Activated naive CD4-positive, alpha-beta T cell treated with anti-CD3 and anti-CD28 coated beads, Interleukin-2, amount 50 U/mL, for 24 hours (primary cell): ENCODE data around the gene MBNL1.

Experiments used
- H3K27ac Mint-ChIP-seq: one replicate; pipeline ENCODE4 v1.8.0; 2021; ENCODE audit warnings: mild to moderate bottlenecking, mixed read lengths
- H3K27me3 Mint-ChIP-seq: one replicate; pipeline ENCODE4 v1.8.0; 2021; ENCODE audit warnings: mixed read lengths
- H3K36me3 Mint-ChIP-seq: one replicate; pipeline ENCODE4 v1.8.0; 2021; ENCODE audit warnings: mixed read lengths
- H3K4me1 Mint-ChIP-seq: one replicate; pipeline ENCODE4 v1.8.0; 2021; ENCODE audit warnings: mixed read lengths
- H3K4me3 Mint-ChIP-seq: one replicate; pipeline ENCODE4 v1.8.0; 2021; ENCODE audit warnings: mild to moderate bottlenecking, mixed read lengths
- H3K9me3 Mint-ChIP-seq: one replicate; pipeline ENCODE4 v1.8.0; 2021; ENCODE audit warnings: mixed read lengths

The MBNL1 gene

DNA sequence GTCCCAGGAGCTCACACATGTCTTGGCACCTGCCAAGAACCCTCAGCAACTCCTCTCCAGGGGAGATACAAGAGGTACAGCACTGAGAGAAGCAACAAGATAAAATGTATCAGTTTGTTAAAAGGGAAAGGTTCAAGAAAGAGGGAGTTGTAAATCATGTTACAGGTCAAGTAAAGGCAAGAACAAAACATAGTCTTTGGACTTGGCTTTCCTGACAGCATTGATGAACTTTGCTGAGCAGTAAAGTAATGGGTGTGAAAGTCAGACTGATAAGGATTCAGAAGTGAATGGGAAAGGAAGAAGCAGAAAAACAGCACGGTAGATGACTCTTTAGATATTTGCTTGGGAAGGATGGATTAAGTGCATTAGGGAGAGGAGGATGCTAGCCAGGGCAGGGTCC is 27.1 kb downstream of the MBNL1 start:
- Mint-ChIP-seq H3K4me1 (peaks cover 86% of the 10 kb centered on the region), H3K27ac (peak overlapping the region; percentile 85), H3K4me3 (peak overlapping the region; percentile 67), H3K27me3 (no peaks in the 10 kb centered on the region), H3K9me3 (no peaks in the 10 kb centered on the region), H3K36me3 (peaks cover 28% of the 10 kb centered on the region)

DNA sequence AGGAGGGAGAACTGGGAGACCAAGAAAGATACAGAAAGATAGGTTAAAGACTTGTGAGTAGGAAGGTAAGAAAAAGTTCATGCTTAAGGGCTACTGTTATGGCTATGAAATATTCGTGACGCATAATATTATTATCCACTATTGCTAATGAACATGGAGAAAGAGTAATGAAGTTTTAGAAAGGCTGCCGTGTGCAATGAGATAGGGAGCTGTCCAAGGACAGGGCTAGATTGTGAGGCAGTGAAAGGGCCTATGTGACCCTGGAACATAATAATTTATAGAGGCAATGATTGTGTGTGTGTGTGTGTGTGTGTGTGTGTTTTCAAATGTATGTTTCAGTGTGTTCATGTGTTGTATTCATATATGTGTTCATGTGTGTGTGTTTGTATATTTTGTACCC is 27.7 kb downstream of the MBNL1 start:
- peak overlapping the region; percentile 67 for H3K4me3 Mint-ChIP-seq
- no peaks in the 10 kb centered on the region for H3K27me3 Mint-ChIP-seq
- peak overlapping the region; percentile 85 for H3K27ac Mint-ChIP-seq
- H3K36me3 Mint-ChIP-seq: peaks cover 31% of the 10 kb centered on the region
- no peaks in the 10 kb centered on the region for H3K9me3 Mint-ChIP-seq
- H3K4me1 Mint-ChIP-seq: peaks cover 86% of the 10 kb centered on the region

DNA sequence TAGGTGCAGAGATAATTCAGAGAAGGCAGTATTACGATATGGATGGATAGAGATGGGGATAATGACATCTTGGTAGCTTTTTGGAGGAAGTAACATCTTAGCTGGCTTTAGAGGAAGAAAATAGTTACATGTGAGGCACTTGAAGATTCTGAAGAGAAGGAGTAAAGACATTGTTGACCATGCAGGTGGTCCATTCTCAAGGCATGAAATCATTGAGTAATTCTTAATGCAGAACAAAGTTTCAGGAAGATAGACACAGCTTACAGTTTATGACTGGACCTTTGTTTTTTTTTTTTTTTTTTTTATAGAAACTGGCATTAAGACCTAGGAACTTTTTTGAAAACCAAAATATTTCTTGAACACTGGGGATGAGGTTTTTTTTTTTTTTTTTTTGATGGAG is 28.2 kb downstream of the MBNL1 start:
- Mint-ChIP-seq H3K27ac (peak overlapping the region; percentile 85), H3K4me1 (peaks cover 86% of the 10 kb centered on the region), H3K9me3 (no peaks in the 10 kb centered on the region), H3K36me3 (peaks cover 31% of the 10 kb centered on the region), H3K4me3 (peak overlapping the region; percentile 67), H3K27me3 (no peaks in the 10 kb centered on the region)

DNA sequence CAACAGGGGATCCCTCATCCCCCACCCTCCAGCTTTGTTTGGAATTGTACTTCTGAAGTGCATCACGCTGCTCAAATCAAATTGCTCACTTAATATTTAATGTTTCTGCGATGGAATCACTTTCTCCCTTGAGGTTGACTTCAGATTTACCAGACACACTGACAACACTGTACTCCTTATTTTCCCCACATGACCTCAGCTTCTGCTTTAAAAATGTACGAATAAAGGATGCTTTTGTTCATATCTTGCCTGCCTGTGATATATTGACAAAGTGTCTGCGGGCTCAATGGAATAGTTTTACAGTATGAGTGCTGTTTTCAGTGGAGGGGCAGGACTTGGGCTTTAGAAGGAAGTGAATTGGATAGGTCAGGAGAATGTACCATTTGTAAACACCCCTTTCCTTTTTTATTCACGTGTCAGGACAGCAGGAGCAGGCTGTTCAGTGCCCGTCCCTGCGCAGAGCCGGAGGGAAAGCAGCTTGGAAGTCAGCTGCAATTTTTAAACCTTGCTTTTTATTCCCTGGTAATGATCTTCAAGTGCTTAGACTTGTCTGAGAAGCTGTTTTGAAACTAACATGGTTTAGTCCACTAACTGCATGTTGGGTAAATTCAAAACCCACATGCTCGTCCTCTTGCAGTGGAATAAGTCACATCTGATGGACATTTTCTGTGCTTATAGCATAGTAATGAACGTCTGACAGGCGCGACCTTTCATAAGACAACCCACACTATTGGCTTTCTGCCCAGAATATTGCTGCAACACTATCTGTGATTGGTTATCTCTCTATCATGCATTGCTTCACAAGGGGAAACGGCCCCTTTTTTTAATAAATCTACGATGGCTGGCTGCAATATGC is 29.9 kb downstream of the MBNL1 start:
- H3K27me3 Mint-ChIP-seq: no peaks in the 10 kb centered on the region

DNA sequence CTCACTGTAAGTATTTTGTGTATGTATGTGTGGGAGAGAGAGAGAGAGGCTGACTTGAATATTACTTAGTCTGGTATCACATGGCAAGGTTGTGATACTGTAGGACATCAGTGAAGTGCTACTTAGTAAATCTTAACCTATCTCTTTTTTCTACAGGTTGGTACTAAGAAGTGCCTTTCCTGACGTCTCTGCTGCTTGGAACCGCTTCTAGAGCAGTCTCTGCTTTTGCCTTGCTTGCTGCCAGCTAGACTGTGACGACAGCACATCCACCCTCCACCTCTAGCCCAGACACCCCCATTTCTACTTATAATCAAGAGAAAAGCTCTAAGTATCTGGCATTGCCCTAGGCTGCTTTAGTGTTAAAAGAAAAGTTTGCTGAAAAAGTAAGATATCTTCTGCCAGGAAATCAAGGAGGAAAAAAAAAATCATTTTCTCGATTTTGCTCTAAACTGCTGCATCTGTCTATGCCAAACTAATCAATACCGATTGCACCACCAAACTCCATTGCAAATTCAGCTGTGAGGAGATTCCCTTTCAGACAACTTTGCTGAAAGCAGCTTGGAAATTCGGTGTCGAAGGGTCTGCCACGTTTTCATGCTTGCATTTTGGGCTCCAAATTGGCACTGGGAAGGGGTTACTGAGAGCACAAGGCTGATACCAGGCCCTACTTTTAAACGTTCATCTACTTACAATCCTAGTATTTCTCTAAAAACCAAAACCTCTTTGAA is 30.7 kb downstream of the MBNL1 start:
- Mint-ChIP-seq H3K27me3 (no peaks in the 10 kb centered on the region), H3K4me3 (peak overlapping the region; percentile 79), H3K9me3 (no peaks in the 10 kb centered on the region), H3K27ac (peak overlapping the region; percentile 97), H3K4me1 (peaks cover 91% of the 10 kb centered on the region), H3K36me3 (peaks cover 31% of the 10 kb centered on the region)

More for the DNA sequence above, 29.9 kb downstream of the MBNL1 start:
- Mint-ChIP-seq H3K4me3 (peak overlapping the region; percentile 79), H3K27ac (peak overlapping the region; percentile 97), H3K9me3 (no peaks in the 10 kb centered on the region), H3K4me1 (peaks cover 89% of the 10 kb centered on the region), H3K36me3 (peaks cover 31% of the 10 kb centered on the region)

DNA sequence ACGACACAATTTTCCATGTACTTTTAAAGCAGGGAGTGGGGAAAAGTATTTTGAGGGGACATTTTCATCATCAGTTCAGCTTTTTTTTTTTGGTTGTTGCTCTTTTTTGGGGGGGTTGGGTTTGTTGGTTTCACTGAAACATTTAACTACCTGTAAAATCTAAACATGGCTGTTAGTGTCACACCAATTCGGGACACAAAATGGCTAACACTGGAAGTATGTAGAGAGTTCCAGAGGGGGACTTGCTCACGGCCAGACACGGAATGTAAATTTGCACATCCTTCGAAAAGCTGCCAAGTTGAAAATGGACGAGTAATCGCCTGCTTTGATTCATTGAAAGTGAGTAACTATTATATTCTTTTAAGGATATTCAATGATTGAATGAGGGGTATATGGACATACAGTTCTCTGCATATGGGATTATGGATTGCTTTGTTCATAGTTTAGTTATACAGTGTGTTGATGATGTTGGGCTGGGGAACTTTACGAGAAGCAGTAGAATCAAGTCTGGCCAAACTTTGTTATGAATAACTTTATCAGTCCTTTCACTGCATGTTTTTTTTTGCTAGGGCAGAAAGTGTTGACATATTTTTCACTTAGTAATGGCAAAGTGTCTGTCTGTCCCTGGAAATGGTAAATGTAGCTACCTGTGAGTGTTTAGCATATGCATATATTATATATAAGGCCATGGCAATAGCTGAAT is 31.5 kb downstream of the MBNL1 start:
- H3K9me3 Mint-ChIP-seq: no peaks in the 10 kb centered on the region
- peak overlapping the region; percentile 79 for H3K4me3 Mint-ChIP-seq
- H3K27me3 Mint-ChIP-seq: no peaks in the 10 kb centered on the region
- H3K27ac Mint-ChIP-seq: peak overlapping the region; percentile 97
- H3K36me3 Mint-ChIP-seq: peaks cover 31% of the 10 kb centered on the region
- H3K4me1 Mint-ChIP-seq: peaks cover 94% of the 10 kb centered on the region

DNA sequence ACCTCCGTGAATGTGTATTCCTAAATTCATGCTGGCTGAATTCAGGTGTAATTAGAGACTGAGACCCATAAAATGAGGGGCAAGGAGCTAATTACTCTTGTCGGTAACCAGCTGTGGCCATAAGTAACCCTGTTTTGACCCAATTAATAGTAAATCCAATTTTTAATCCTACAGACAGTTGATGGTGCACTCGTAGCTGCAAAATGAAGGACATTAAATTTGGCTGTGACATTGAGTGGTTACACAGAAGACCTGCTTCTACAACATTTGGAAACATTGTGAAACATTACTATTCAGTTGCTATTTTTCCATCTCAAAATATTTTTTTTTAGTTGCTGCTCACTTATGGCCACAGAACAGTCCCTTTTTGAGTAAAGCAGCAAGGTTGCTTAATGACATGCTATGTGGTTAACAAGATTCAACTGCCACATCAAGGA is 33.0 kb downstream of the MBNL1 start:
- Mint-ChIP-seq H3K36me3 (peaks cover 26% of the 10 kb centered on the region), H3K4me3 (peak overlapping the region; percentile 52), H3K4me1 (peaks cover 94% of the 10 kb centered on the region), H3K27ac (peak overlapping the region; percentile 95), H3K9me3 (no peaks in the 10 kb centered on the region), H3K27me3 (no peaks in the 10 kb centered on the region)

DNA sequence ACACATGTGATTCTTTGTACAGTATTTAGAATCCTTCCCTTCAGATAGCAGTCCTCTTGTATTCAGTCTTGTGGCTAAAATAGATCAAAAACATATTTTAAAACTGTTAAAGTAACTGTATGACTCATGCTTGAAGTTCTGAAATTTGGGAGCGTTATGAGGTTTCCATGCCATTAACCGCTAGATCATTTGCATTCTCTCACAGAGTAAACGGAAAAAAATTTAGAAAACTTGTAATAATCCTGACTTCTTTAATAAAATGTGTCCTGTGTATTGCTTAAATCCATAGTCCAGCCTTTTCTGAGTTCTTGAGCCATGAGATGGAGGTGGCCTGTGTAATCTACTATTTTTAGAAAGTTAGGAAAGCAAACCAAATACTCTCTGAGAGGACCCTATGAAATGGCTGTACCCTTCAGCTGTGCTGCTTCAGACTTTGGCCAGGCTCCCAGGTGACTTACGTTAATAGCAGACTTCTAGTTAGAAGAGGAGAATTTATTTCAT is 33.8 kb downstream of the MBNL1 start:
- H3K4me1 Mint-ChIP-seq: peaks cover 98% of the 10 kb centered on the region
- H3K27ac Mint-ChIP-seq: peak overlapping the region; percentile 97
- no peaks in the 10 kb centered on the region for H3K27me3 Mint-ChIP-seq
- H3K4me3 Mint-ChIP-seq: peak overlapping the region; percentile 76
- H3K9me3 Mint-ChIP-seq: no peaks in the 10 kb centered on the region
- peaks cover 24% of the 10 kb centered on the region for H3K36me3 Mint-ChIP-seq

DNA sequence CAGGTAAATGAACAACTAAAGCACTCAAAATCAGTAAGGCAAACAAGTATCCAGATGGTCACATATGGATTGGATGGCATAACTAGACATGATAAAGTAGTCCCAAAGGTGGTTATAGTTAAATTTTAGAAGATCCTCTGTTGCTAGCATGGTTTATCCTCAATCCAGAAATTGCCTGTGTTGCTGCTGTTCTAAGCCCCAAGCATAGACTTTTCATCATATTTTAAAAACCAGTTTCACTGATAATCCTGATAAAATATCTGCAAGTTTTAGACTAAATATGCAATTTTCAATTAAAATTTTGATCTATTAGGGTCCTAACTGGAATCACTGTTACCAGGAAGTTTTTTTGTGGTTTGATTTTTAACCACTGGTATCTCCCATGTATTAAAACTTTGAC is 35.4 kb downstream of the MBNL1 start:
- Mint-ChIP-seq H3K9me3 (no peaks in the 10 kb centered on the region), H3K27me3 (no peaks in the 10 kb centered on the region), H3K36me3 (peaks cover 23% of the 10 kb centered on the region), H3K27ac (peak overlapping the region; percentile 77), H3K4me3 (peak overlapping the region; percentile 19), H3K4me1 (peaks cover 98% of the 10 kb centered on the region)

DNA sequence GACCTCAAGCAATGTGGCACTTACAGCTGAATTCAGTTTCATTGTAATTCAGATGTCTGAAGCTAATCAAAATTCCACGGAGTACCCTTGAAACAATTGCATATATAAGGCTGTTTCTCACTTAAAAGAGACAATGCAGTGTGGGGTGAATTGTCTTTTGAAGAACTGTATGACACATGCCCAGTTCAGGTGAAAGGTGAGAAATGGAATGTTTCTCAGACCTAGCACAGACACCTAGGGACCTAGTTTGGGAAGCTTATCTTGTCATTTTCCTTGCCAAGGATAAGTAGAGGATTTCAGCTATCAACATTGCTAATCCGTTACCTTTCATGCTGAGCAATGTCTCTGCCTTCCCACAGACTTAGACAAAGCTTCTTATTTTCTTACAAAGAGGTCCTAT is 36.3 kb downstream of the MBNL1 start:
- H3K36me3 Mint-ChIP-seq: peaks cover 14% of the 10 kb centered on the region
- no peaks in the 10 kb centered on the region for H3K27me3 Mint-ChIP-seq
- H3K4me1 Mint-ChIP-seq: peaks cover 98% of the 10 kb centered on the region
- peak overlapping the region; percentile 33 for H3K4me3 Mint-ChIP-seq
- peak overlapping the region; percentile 79 for H3K27ac Mint-ChIP-seq
- H3K9me3 Mint-ChIP-seq: no peaks in the 10 kb centered on the region

DNA sequence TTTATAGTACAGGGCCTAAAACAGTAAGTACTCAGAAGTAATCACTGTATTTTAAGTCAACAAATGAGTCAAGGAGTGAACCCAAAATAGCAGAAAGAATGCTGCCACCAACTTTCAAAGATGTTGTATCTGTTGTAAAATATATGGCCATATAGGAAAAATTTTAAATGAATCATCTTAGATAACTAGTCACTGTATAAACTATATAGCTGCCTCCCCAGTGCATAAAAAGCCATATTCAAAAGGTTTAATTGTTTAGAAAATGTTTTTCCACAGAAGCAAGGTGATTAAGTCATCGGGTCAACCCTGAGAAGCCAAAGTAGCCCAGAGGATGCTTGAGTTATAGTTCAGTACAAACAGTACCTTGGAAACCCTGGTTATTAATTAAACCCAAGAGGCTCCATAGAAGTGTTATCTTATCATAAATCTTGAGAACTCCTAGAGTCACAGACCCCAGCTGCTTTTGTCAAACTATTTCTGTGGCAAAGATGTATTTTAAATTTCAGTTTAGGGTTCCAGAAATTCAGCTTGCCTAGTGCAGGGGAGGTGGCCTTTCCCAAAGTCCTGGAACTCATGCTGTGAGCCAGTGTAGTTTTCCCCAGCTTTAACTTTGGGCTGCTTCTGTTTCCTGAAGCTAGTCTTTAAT is 39.2 kb downstream of the MBNL1 start:
- peaks cover 83% of the 10 kb centered on the region for H3K4me1 Mint-ChIP-seq
- peak overlapping the region; percentile 30 for H3K4me3 Mint-ChIP-seq
- no peaks in the 10 kb centered on the region for H3K9me3 Mint-ChIP-seq
- no peaks in the 10 kb centered on the region for H3K27me3 Mint-ChIP-seq
- H3K27ac Mint-ChIP-seq: peak overlapping the region; percentile 79
- peaks cover 11% of the 10 kb centered on the region for H3K36me3 Mint-ChIP-seq

DNA sequence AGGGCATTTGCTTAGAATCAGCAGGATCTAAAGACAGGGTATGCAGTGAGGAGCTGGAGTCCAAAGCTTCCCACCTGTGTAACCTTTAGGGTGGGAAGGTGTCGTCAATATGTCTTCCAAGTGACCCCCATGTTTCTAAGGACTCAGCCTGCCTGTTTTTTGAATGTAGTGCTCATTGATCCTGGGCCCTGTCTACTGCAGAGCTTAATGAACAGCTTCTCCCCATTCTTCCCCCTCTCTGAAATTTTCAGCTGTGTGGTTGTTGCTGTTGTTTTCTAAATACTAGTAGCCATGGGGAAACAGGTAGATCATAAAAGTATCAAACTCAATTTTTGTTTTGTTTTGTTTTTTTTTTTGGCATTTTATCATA is 39.7 kb downstream of the MBNL1 start:
- peaks cover 83% of the 10 kb centered on the region for H3K4me1 Mint-ChIP-seq
- H3K27me3 Mint-ChIP-seq: no peaks in the 10 kb centered on the region
- H3K27ac Mint-ChIP-seq: peak overlapping the region; percentile 79
- H3K9me3 Mint-ChIP-seq: no peaks in the 10 kb centered on the region
- peaks cover 11% of the 10 kb centered on the region for H3K36me3 Mint-ChIP-seq
- H3K4me3 Mint-ChIP-seq: peak overlapping the region; percentile 49

DNA sequence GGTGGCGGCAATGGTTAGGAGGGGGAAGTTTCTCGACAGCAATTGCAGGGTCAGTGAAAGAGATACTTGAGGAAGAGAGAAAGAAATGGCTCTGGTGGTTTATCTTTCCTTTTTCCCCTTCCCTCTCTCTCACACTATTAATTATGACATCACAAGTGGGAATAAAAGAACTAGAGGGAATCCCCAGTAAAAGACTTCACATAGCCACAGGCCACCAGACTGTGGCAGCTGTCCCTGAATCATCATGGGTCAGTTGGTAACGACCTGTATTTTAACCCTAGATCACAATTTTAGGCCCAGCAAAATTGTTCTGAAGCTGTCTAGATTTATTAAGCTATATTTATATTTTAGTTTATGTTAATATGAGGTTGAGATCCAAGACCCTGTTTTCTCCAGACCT is 40.3 kb downstream of the MBNL1 start:
- H3K36me3 Mint-ChIP-seq: peaks cover 11% of the 10 kb centered on the region

DNA sequence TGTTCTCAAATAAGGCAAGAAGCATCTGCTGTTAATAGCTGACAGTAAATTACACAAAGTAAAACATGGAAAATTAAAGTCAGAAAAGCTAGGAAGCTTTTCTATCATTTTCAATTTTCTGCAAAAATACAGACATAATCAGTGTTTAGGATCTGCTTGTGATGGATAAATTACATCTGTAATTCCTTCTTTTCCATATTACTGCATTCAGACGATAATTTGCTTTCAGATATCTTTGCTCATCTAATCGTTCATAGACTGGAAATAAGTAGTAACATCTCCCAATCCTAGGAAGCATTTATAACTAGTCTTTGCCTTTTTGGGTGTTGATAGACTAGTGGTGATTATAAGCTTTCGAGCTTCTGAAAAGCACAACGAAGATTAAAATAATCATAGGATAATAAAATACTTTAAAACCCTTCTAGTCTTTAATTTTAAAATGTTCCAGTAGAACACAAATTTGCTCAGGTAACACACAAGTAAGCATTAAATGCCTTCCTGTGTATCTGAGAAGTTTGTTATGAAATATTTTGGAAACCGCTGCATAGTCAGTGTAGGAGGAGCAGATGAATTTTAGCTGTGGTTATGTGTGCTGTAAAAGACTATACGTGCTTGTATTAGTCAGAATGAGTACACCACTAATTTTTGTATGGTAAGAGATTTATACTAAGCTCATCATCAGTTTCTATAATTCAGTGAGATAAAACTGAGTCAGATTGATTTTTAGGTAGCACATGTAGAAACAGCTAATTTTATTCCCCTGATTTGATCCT is 41.0 kb downstream of the MBNL1 start:
- Mint-ChIP-seq H3K4me3 (peak overlapping the region; percentile 36), H3K4me1 (peaks cover 85% of the 10 kb centered on the region), H3K36me3 (peaks cover 12% of the 10 kb centered on the region), H3K27me3 (no peaks in the 10 kb centered on the region), H3K27ac (peak overlapping the region; percentile 96), H3K9me3 (no peaks in the 10 kb centered on the region)

More for the DNA sequence above, 40.3 kb downstream of the MBNL1 start:
- Mint-ChIP-seq H3K4me3 (peak overlapping the region; percentile 49), H3K4me1 (peaks cover 84% of the 10 kb centered on the region), H3K27me3 (no peaks in the 10 kb centered on the region), H3K27ac (peak overlapping the region; percentile 79), H3K9me3 (no peaks in the 10 kb centered on the region)
